ENCODE data around the gene PFKM.
"Not testable (repeated sequence)": the region's sequence is repeated elsewhere in the genome, so short reads cannot be mapped to it uniquely, and the experiment has no call there.

PFKM gene

DNA sequence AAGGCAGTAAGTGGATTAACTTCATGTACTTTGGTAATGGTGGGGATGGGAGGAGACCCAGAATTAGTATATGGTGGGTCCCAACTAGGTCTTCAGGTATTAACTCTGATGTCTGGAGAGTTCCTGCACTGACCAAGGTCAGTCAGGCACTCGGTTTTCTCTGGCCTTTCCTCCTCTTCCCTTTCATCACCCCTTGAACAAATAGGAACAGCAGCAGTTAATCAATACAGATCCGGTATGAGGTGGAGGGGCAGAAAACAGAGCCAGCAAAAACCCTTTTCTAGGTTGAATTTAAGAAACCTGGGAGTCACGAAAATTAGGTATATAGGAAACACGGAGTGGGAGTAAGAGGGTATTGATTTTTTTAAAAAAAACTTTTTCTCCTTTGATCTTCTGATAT lies 4.0 kb downstream of the PFKM start:
- no peak for DNase-seq (ENCODE audit: low read depth)
- H3K4me3 ChIP-seq (ENCODE audit: low read length), result no peak overlapping the region
- TF ChIP-seq, protein P1, sequence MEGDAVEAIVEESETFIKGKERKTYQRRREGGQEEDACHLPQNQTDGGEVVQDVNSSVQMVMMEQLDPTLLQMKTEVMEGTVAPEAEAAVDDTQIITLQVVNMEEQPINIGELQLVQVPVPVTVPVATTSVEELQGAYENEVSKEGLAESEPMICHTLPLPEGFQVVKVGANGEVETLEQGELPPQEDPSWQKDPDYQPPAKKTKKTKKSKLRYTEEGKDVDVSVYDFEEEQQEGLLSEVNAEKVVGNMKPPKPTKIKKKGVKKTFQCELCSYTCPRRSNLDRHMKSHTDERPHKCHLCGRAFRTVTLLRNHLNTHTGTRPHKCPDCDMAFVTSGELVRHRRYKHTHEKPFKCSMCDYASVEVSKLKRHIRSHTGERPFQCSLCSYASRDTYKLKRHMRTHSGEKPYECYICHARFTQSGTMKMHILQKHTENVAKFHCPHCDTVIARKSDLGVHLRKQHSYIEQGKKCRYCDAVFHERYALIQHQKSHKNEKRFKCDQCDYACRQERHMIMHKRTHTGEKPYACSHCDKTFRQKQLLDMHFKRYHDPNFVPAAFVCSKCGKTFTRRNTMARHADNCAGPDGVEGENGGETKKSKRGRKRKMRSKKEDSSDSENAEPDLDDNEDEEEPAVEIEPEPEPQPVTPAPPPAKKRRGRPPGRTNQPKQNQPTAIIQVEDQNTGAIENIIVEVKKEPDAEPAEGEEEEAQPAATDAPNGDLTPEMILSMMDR (conservative IDR thresholded peaks at IDR 0.05; ENCODE audit: low read length), result no peak

DNA sequence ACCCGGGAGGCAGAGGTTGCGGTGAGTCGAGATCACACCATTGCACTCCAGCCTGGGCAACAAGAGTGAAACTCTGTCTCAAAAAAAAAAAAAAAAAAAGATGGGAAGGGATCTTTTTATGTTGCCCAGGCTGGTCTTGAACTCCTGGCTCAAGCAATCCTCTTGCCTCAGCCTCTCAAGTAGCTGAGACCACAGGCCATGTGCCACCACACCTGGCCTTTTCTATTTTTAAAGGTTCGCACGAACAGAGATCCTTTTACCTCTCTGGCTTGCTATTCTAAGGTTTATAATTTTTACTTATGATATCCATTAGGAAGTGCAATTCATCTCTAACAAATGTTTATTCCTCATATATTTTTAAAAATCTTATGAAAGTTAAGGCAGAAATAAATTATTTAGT lies 6.4 kb downstream of the PFKM start:
- H3K4me3 ChIP-seq (ENCODE audit: low read length); DNase-seq (ENCODE audit: low read depth): not testable (repeated sequence)

DNA sequence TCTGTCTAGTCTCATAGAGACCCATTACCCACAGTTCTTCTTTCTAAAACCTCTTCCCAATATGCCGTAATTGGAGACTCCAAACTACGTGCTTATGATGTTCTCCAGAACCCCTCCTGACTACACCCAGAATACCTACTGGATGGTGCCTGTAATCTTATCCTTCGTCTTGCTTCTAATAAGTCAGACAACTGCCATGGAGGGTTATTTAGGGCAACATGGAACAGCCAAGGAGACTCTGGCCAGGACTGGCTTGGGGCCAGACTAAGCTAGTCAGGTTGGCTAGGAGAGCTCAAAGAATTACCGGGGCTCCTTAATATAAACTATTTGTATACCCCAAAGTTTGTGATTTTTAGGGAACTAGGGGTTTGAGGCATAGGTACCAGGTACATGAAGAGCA lies 6.8 kb downstream of the PFKM start:
- TF ChIP-seq, protein P1 (conservative IDR thresholded peaks at IDR 0.05; ENCODE audit: low read length), result no peak

DNA sequence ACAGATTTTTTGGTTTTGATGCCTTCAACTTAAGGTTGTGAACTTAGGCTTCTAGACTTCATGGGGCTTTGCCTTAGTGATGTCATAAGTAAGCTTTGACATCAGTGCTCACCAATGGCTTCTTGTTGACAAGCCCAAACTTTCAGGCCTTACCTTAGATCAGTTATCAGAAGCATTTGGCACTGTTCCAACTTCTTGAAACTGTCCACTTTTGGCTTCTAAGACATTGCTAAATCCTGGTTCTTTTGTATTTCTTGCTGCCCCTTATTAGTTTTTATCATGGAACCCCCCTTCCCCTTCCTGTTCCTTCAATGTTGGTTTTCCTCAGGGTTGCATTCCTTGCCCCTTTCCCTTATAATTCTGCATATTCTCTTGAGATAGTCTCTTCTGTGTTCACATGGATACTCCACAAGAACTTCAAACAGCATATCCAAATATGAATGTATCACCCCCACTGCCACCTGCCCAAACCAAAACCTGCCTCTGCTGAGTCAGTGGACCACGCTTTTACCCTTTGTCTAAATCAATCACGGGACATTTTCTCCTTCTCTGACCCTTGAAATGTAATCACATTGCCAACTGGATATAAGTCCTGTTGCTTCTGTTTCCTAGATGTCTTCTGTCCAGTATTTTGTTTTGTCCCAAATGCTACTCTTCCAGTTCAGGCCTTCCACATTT lies 7.9 kb downstream of the PFKM start:
- TF ChIP-seq, protein P1 (conservative IDR thresholded peaks at IDR 0.05; ENCODE audit: low read length), result no peak
- H3K4me3 ChIP-seq (ENCODE audit: low read length), result no peak overlapping the region
- DNase-seq (ENCODE audit: low read depth), result no peak

More for the DNA sequence above, 6.8 kb downstream of the PFKM start:
- no peak overlapping the region for H3K4me3 ChIP-seq (ENCODE audit: low read length)
- DNase-seq (ENCODE audit: low read depth), result no peak

DNA sequence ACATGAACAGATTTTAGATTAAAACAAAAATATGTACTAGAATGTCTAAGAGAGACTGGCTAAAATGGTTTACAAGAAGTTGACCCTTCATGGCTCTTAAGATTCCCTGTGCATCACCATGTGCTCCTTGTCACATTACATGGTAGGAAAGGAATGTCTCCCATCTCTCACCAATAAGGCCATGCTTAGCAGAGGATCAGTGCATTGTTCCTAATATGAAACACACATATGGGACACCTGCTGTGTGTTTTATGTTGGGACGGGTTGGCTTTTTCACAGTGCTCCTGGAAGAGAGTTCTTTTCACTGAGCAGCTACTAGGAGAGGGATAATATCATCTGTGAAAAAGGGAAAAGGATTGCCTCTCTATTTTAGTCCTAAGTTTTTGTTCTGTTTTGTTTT lies 9.6 kb downstream of the PFKM start:
- no peak for DNase-seq (ENCODE audit: low read depth)
- H3K4me3 ChIP-seq (ENCODE audit: low read length), result no peak overlapping the region
- TF ChIP-seq, protein P1 (conservative IDR thresholded peaks at IDR 0.05; ENCODE audit: low read length), result no peak

DNA sequence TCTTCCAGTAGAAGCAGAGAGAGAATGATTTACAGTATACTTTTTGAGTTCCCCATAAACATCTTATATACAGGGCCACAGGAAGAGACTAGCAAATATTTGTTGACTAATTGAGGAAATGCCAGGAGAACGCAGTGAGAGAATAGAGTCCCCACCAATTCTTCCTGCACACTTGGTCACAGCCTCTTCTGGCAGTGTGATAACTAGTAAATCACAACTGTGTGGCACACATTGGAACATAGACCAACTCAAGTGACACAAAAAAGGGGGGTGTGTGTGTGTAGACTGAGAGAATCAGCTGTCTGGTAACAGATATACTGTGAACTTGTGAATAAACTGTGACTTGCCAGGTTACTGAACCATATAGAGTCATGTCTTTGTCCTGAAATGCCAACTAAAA lies 10.2 kb downstream of the PFKM start:
- TF ChIP-seq, protein P1 (conservative IDR thresholded peaks at IDR 0.05; ENCODE audit: low read length), result no peak

DNA sequence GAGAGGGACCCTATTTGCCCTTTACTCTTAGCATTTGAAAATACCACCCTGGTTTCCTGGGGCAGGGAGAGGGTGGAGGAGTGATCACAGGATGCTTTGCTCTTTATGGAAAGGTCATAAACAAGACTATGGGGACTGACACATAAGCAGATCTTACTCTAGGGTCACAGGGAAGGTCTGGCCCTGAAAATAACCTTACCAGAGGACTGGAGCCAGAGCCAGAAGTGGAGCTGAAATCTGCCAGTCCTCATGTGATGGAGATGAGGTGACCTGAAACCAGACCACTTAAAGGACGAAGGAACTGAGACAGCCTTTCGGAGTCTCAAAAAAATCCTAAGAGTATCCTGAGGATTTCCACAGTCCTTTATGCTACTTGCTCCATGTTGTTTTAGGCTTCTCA lies 12.4 kb downstream of the PFKM start:
- no peak for DNase-seq (ENCODE audit: low read depth)
- no peak overlapping the region for H3K4me3 ChIP-seq (ENCODE audit: low read length)
- TF ChIP-seq, protein P1 (conservative IDR thresholded peaks at IDR 0.05; ENCODE audit: low read length), result no peak

More for the DNA sequence above, 10.2 kb downstream of the PFKM start:
- DNase-seq (ENCODE audit: low read depth), result no peak
- no peak overlapping the region for H3K4me3 ChIP-seq (ENCODE audit: low read length)
